Embryonic facial prominence (tissue), 1 donor: ENCODE measurements around the gene TAB2.

Experiments
- DNase-seq: peaks from one replicate; pipeline ENCODE4 v3.0.0-alpha.2; 2016; ENCODE audit errors: extremely low spot score

Gene TAB2

GRCh38 chr6:149368065-149368464, 50.6 kb downstream of the TAB2 start:
- DNase-seq, result no peak

- no peak for DNase-seq
These were observed 53.6 kb downstream of the TAB2 start for GRCh38 chr6:149371154-149371553.

- DNase-seq, result no peak
These were observed 54.5 kb downstream of the TAB2 start for GRCh38 chr6:149372062-149372461.

- no peak for DNase-seq
These were observed 56.0 kb downstream of the TAB2 start for GRCh38 chr6:149373511-149373910.

GRCh38 chr6:149379977-149380376, 62.5 kb downstream of the TAB2 start:
- no peak for DNase-seq

- no peak for DNase-seq
These were observed 63.0 kb downstream of the TAB2 start for GRCh38 chr6:149380523-149380922.

GRCh38 chr6:149383371-149383770, 65.9 kb downstream of the TAB2 start:
- DNase-seq, result no peak

- DNase-seq, result no peak
These were observed 67.0 kb downstream of the TAB2 start for GRCh38 chr6:149384464-149384863.

- DNase-seq, result no peak
These were observed 68.6 kb downstream of the TAB2 start for GRCh38 chr6:149385998-149386646.

GRCh38 chr6:149387779-149388512, 70.4 kb downstream of the TAB2 start:
- DNase-seq, result no peak

- DNase-seq, result no peak
These were observed 72.2 kb downstream of the TAB2 start for GRCh38 chr6:149389509-149390297.

GRCh38 chr6:149392093-149392492, 74.6 kb downstream of the TAB2 start:
- no peak for DNase-seq

- no peak for DNase-seq
These were observed 75.0 kb downstream of the TAB2 start for GRCh38 chr6:149392535-149392934.

- no peak for DNase-seq
These were observed 75.6 kb downstream of the TAB2 start for GRCh38 chr6:149393002-149393679.

- no peak for DNase-seq
These were observed 77.7 kb downstream of the TAB2 start for GRCh38 chr6:149395185-149395584.

- DNase-seq, result no peak
These were observed 79.9 kb downstream of the TAB2 start for GRCh38 chr6:149397384-149397783.

- DNase-seq, result no peak
These were observed 82.5 kb downstream of the TAB2 start, which contains the start of gene SUMO4 for GRCh38 chr6:149400050-149400449. Gene SUMO4 (plus strand): TSS chr6:149400262. CDS start chr6:149400392, 130 bp downstream.

- no peak for DNase-seq
These were observed 86.0 kb downstream of the TAB2 start for GRCh38 chr6:149403534-149403933.

- no peak for DNase-seq
These were observed 88.6 kb downstream of the TAB2 start for GRCh38 chr6:149405823-149406765.

- DNase-seq, result no peak
These were observed 92.1 kb downstream of the TAB2 start for GRCh38 chr6:149409617-149410016.

- no peak for DNase-seq
These were observed 93.0 kb downstream of the TAB2 start for GRCh38 chr6:149410557-149410956.
